ENCODE data around the gene ZRANB3.
"Not testable (repeated sequence)": the region's sequence is repeated elsewhere in the genome, so short reads cannot be mapped to it uniquely, and the experiment has no call there.

DNA sequence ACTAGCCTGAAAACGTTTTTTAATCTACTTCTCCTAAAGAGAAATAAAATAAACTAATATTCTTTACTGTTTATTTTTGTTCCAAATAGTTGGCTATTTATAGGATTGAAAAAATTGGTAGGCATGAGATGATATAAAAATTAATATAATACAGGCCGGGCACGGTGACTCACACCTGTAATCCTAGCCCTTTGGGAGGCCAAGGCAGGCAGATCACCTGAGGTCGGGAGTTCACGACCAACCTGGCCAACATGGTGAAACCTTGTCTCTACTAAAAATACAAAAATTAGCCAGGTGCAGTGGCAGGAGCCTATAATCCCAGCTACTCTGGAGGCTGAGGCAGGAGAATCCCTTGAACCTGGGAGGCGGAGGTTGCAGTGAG is 409.4 kb downstream of the ZRANB3 start:
- not testable (repeated sequence) for TF ChIP-seq EZH2 (IDR thresholded peaks at IDR 0.05; ENCODE audit: insufficient read depth, poor library complexity, severe bottlenecking); EZH2phosphoT487 (IDR thresholded peaks at IDR 0.05; ENCODE audit: insufficient read depth, low read depth)

Measured in GM23248 (cell line).